K562 (cell line): Measurements from ENCODE around the gene CREB3L1. TPM values are rescaled to one million over a fixed set of nuclear protein-coding genes. Genes with fewer than 3 reads are reported as not detected.
A peak's percentile ranks its signal among the peaks of the same experiment; 100 is the strongest.

ENCODE experiments used
- ATAC-seq: fragments of 200-7000 bp; cut with Tn5 transposase; 3 replicates; pipeline ENCODE4 v1.9.1; 2020; ENCODE audit warnings: moderate library complexity
- BruUV-seq: library from RNA; stranded (reverse); fragments of 400-500 nt; replicated peaks from 2 replicates; lab custom pipeline; 2021; lab: Mats Ljungman, UMichigan
- CTCF ChIA-PET: fragments of 300-600 bp; formaldehyde crosslinking; extraction: SDS; loops from one replicate; lab custom pipeline; 2021; ENCODE audit warnings: low intra/inter-chr PET ratio; lab: Yijun Ruan, JAX
- POLR2A ChIA-PET: fragments of 300-600, 350-650 bp; sonication (Branson Sonifier 250); formaldehyde crosslinking; extraction: SDS; loops from one replicate; lab custom pipeline; 2021; ENCODE audit warnings: antibody characterized with exemption, inconsistent platforms; lab: Yijun Ruan, JAX
- DNase-seq, 4 experiments: peaks; one replicate each; pipeline versions ENCODE4 v3.0.0 to v3.0.0-alpha.2; 2011 to 2018; ENCODE audit warnings: low spot score in 3 of 4, mixed read lengths in 3 of 4; ENCODE audit errors: extremely low read depth in 1 of 4
- FAIRE-seq: peaks from 2 replicates; lab custom pipeline; 2011; peaks lifted over from hg19 to GRCh38; lab: Jason Lieb, UNC
- H2AFZ ChIP-seq: 2 replicates; pipeline ENCODE4 v1.6.0; 2011; ENCODE audit warnings: low read depth, low read length, control low read depth, inconsistent platforms
- H3K27ac ChIP-seq: fragments of 200-600 bp; 3 replicates; pipeline ENCODE4 v1.8.0; 2011; ENCODE audit warnings: low read depth, mild to moderate bottlenecking, control low read depth, inconsistent platforms, low read length, moderate library complexity, mixed read lengths; ENCODE audit errors: extremely low read depth
- H3K27me3 ChIP-seq, 2 experiments: fragments of 300-600 bp in 1 of 2; 2 replicates in 1 of 2; 3 replicates in 1 of 2; pipeline versions ENCODE4 v1.6.0 to v1.8.0; 2011; ENCODE audit warnings: inconsistent platforms in 2 of 2, low read length in 2 of 2, mild to moderate bottlenecking in 1 of 2, mixed read lengths in 1 of 2, moderate library complexity in 1 of 2; ENCODE audit not compliant: control insufficient read depth in 2 of 2, insufficient read depth in 2 of 2
- H3K36me3 ChIP-seq: fragments of 300-600 bp; 3 replicates; pipeline ENCODE4 v1.8.0; 2011; ENCODE audit warnings: mild to moderate bottlenecking, low read length, inconsistent platforms; ENCODE audit not compliant: control insufficient read depth, insufficient read depth
- H3K4me1 ChIP-seq, 2 experiments: fragments of 200-600 bp in 1 of 2; replicated peaks in 1 of 2; 2 replicates in 1 of 2; 3 replicates in 1 of 2; pipeline versions ENCODE4 v1.5.1 to v1.8.0; 2011; ENCODE audit warnings: inconsistent platforms in 2 of 2, low read length in 2 of 2, mild to moderate bottlenecking in 1 of 2, mixed read lengths in 1 of 2, moderate library complexity in 1 of 2; ENCODE audit not compliant: control insufficient read depth in 2 of 2, insufficient read depth in 2 of 2
- H3K4me2 ChIP-seq: 2 replicates; pipeline ENCODE4 v1.6.1; 2011; ENCODE audit warnings: low read length, control low read depth, inconsistent platforms, mixed read lengths; ENCODE audit not compliant: insufficient read depth
- H3K4me3 ChIP-seq: fragments of 200-600 bp; sonication (generic), shearing (Covaris generic); 2 replicates; pipeline ENCODE4 v1.5.1; 2016; ENCODE audit warnings: control low read depth, inconsistent platforms
- H3K79me2 ChIP-seq: fragments of 200-600 bp; 3 replicates; pipeline ENCODE4 v1.8.0; 2011; ENCODE audit warnings: low read length, inconsistent platforms; ENCODE audit not compliant: control insufficient read depth, insufficient read depth
- H3K9ac ChIP-seq, 2 experiments: 2 replicates each; pipeline versions ENCODE4 v1.6.0 to v1.6.1; 2011; ENCODE audit warnings: low read depth in 2 of 2, low read length in 2 of 2, control low read depth in 1 of 2, inconsistent platforms in 1 of 2, mild to moderate bottlenecking in 1 of 2, mixed read lengths in 1 of 2; ENCODE audit not compliant: insufficient read depth in 1 of 2
- H3K9me1 ChIP-seq: one replicate; pipeline ENCODE4 v1.6.0; 2011; ENCODE audit warnings: inconsistent platforms, mild to moderate bottlenecking, low read length, moderate library complexity; ENCODE audit not compliant: control insufficient read depth, insufficient read depth
- H3K9me3 ChIP-seq: replicated peaks from 2 replicates; pipeline ENCODE4 v1.5.1; 2011; ENCODE audit warnings: low read depth, low read length, inconsistent platforms; ENCODE audit not compliant: control insufficient read depth, insufficient read depth
- H4K20me1 ChIP-seq: replicated peaks from 2 replicates; pipeline ENCODE4 v1.6.1; 2011; ENCODE audit warnings: low read length, inconsistent platforms, mixed read lengths; ENCODE audit not compliant: control insufficient read depth, insufficient read depth
- ESRRA ChIP-seq: fragments of 450-650 bp; IDR thresholded peaks from 2 replicates; pipeline ENCODE4 v1.6.1; 2014; ENCODE audit warnings: low read depth, mild to moderate bottlenecking, moderate library complexity, borderline replicate concordance
- PCBP2 ChIP-seq: fragments of 200-400 bp; formaldehyde crosslinking; IDR thresholded peaks from 2 replicates; pipeline ENCODE4 v1.6.1; 2018; ENCODE audit warnings: low read length, low read depth, mild to moderate bottlenecking, moderate library complexity; ENCODE audit not compliant: poor library complexity, severe bottlenecking
- SRF ChIP-seq, 2 experiments: fragments of 250-450, 450-650 bp in 1 of 2; sonication (Bioruptor Pico) in 1 of 2; sonication (generic) in 1 of 2; formaldehyde crosslinking; IDR thresholded peaks; 2 replicates each; pipeline versions ENCODE4 v1.5.0 to v1.5.1; 2020 to 2022; ENCODE audit warnings: mild to moderate bottlenecking in 1 of 2, missing genetic modification reagents in 1 of 2
- ZFX ChIP-seq: sonication (generic); formaldehyde crosslinking; IDR thresholded peaks from 2 replicates; pipeline ENCODE4 v1.8.0; 2022; ENCODE audit warnings: mild to moderate bottlenecking, missing genetic modification reagents, moderate library complexity
- WGBS: fragments of 100-300 bp; shearing (Covaris generic); methylation state at CpG from one replicate; pipeline ENCODE4 v1.1.6; 2016; ENCODE audit warnings: low coverage, mixed read lengths; ENCODE audit not compliant: insufficient coverage; ENCODE audit errors: missing lambda C conversion rate; 5-methylcytosine and 5-hydroxymethylcytosine counted together
- in situ Hi-C: fragments of 300-500 bp; cut with MboI; formaldehyde crosslinking; loops from 4 replicates; pipeline ENCODE4 v1.15.0; 2018; ENCODE audit warnings: inconsistent platforms, mixed read lengths
- intact Hi-C: fragments of 100-400 bp; cut with micrococcal nuclease; formaldehyde crosslinking; loops from 2 replicates; pipeline ENCODE4 v1.14.2; 2022
- polyA plus RNA-seq, 8 experiments: library from polyadenylated mRNA; depleted of rRNA in 4 of 8; stranded (reverse) in 5 of 8; unstranded in 3 of 8; fragments of >200 nt; fragmentation: Nextera tagmentation in 2 of 8; fragmentation: Illumina TruSeq in 1 of 8; extraction: Ambion mirVana in 2 of 8; extraction: Trizol in 1 of 8; gene quantifications; 2 replicates each; pipeline versions ENCODE4 v1.2.1 to v1.2.3, GENCODE V29; 2011 to 2014; ENCODE audit warnings: inconsistent platforms in 1 of 8, missing spikeins in 1 of 8
- total RNA-seq, 7 experiments: library from RNA; depleted of rRNA in 6 of 7; stranded (reverse); fragments of >200 nt in 6 of 7; fragmentation: Illumina TruSeq in 2 of 7; extraction: Trizol in 2 of 7; gene quantifications; 2 replicates each; pipeline versions ENCODE4 v1.2.1 to v1.2.3, GENCODE V29; 2011 to 2021; ENCODE audit warnings: low replicate concordance in 1 of 7
- TF ChIP-seq, protein P1 (sequence below), 2 experiments: IDR thresholded peaks in 1 of 2; conservative IDR thresholded peaks in 1 of 2; 2 replicates each; pipeline ENCODE4 v1.6.1; 2016; ENCODE audit warnings: low read depth in 2 of 2, mild to moderate bottlenecking in 1 of 2, missing compliant biosample characterization in 1 of 2, missing genetic modification characterization in 1 of 2, moderate library complexity in 1 of 2
- TF ChIP-seq, protein P2 (sequence below): fragments of 450-650 bp; IDR thresholded peaks from 2 replicates; pipeline ENCODE4 v1.6.1; 2016

Gene CREB3L1
- total and polyA plus RNA-seq, 9 of the 15 experiments (the other 6 are each of a cell fraction or from before 2014, with no cell fraction given): 1.2 to 27.6 (median 3.7) TPM

DNA sequence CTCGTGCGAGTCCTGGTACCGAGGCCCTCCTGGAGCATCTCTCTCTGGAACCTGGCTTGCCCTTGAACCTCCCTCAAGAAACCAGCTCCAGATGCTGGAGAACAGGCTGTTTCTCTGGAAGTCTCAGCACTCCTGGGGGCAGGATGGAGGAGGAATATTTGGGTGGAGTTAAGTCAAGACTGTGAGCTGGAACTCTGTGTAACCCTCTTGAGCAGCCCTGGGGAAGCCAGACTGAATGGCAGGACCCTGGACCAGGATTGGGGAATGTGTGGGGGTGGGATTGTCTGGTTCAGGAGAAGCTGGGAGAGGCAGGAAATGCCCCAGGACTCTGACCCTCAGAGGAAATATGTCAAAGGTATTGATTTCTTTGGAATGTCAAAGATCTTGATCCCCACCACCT is 7.7 kb downstream of the CREB3L1 start (continued):
- TF ChIP-seq SRF (CRISPR knock-in tag; IDR thresholded peaks at IDR 0.05): no peak
- no peak for TF ChIP-seq PCBP2
- TF ChIP-seq ESRRA: no peak

DNA sequence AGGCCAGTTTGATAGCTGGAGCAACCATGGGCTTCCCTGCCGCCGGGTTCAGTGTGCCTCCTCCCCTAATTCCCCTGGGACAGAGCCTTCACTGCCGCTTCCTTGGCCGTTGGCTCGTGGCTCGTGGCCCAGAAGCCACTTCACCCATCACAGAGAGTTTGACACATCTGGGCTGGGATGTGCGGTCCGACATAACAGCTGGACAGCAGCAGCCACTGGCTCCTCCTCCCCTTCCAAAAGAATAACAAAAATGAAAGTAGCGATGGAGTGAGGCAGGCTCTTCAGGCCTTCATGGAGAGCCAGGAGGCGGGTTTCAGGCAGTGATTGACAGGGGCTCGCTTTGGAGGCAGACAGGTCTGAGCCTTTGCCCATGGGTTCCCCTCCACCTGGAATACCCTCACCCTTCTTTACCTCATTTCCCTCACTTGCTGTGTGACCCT is 8.2 kb downstream of the CREB3L1 start:
- Histone ChIP-seq H3K9ac (peak overlapping the region in 1 of 2 experiments; percentile 71; a peak in 1 of 4 replicates), H3K27ac (no peak overlapping the region)
- POLR2A ChIA-PET: interaction anchor here (0.8 to 3.8 kb wide), 4 partner anchors 10 to 43 kb away, joined by 3 to 20 read pairs (median 5); no protein-coding TSS in a partner anchor
- ATAC-seq: no peak
- TF ChIP-seq, protein P1, sequence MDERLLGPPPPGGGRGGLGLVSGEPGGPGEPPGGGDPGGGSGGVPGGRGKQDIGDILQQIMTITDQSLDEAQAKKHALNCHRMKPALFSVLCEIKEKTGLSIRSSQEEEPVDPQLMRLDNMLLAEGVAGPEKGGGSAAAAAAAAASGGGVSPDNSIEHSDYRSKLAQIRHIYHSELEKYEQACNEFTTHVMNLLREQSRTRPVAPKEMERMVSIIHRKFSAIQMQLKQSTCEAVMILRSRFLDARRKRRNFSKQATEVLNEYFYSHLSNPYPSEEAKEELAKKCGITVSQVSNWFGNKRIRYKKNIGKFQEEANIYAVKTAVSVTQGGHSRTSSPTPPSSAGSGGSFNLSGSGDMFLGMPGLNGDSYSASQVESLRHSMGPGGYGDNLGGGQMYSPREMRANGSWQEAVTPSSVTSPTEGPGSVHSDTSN (CRISPR knock-in tag; IDR thresholded peaks at IDR 0.05; ENCODE audit: low read depth): no peak
- TF ChIP-seq, protein P1 (tag; conservative IDR thresholded peaks at IDR 0.05; ENCODE audit: low read depth): peak; percentile 61
- TF ChIP-seq, protein P2, sequence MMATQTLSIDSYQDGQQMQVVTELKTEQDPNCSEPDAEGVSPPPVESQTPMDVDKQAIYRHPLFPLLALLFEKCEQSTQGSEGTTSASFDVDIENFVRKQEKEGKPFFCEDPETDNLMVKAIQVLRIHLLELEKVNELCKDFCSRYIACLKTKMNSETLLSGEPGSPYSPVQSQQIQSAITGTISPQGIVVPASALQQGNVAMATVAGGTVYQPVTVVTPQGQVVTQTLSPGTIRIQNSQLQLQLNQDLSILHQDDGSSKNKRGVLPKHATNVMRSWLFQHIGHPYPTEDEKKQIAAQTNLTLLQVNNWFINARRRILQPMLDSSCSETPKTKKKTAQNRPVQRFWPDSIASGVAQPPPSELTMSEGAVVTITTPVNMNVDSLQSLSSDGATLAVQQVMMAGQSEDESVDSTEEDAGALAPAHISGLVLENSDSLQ: peak; percentile 90
- TF ChIP-seq ZFX (CRISPR knock-in tag): no peak
- TF ChIP-seq, all 486 proteins: peak for 2
- Histone ChIP-seq H2AFZ (no peak overlapping the region), H4K20me1 (0 out of 2 replicates have a peak, but pooled peaks cover 3% of the 10 kb centered on the region), H3K9me1 (no peaks in the 10 kb centered on the region), H3K4me3 (no peak overlapping the region), H3K4me1 (peaks cover 19 to 29% of the 10 kb centered on the region in 2 experiments), H3K4me2 (no peak overlapping the region), H3K79me2 (peaks cover 22% of the 10 kb centered on the region), H3K36me3 (no peaks in the 10 kb centered on the region), H3K9me3 (no peaks in the 10 kb centered on the region), H3K27me3 (no peaks in the 10 kb centered on the region)
- intact Hi-C loops (no loop called here), in situ Hi-C loops (no loop called here)
- FAIRE-seq (no peak), DNase-seq (no peak)
- CTCF ChIA-PET: no interaction called here
- 77% methylated on average over 11 of the region's 11 CpGs for WGBS
- no TSS peak for BruUV-seq
